GM10847 (cell line): ENCODE data around the gene MCM9.
A peak's percentile ranks its signal among the peaks of the same experiment; 100 is the strongest.

Experiments
- POLR2A ChIP-seq: IDR thresholded peaks from 2 replicates; pipeline ENCODE4 v1.6.1; 2011; ENCODE audit not compliant: insufficient read length; ENCODE audit errors: extremely low read depth

The MCM9 gene

GRCh38 chr6:118934461-118935330 is at the start of gene MCM9:
Gene MCM9 (minus strand): TSS chr6:118935159. CDS start chr6:118931723, 3,436 bp downstream.
- peak; percentile 55 for TF ChIP-seq POLR2A

DNA sequence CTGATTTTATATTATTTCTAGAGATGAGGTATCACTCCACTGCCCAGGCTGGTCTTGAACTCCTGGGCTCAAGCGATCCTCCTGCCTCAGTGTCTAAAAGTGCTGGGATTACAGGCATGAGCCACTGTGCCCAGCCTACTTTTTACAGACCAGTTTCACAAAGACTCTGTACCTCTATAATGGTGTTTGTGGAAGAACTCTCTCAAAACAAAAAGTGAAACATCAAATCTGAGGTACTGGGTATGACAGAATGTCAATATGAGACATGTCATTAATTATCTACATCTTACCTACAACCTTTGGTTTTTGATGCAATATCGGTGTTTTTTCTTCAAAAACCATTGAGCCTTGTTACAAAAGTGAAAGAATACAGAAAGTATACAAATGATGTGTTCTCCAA is 49.4 kb upstream of the MCM9 start:
- TF ChIP-seq POLR2A: no peak

GRCh38 chr6:118982575-118982911 is 47.6 kb upstream of the MCM9 start:
- TF ChIP-seq POLR2A: no peak

DNA sequence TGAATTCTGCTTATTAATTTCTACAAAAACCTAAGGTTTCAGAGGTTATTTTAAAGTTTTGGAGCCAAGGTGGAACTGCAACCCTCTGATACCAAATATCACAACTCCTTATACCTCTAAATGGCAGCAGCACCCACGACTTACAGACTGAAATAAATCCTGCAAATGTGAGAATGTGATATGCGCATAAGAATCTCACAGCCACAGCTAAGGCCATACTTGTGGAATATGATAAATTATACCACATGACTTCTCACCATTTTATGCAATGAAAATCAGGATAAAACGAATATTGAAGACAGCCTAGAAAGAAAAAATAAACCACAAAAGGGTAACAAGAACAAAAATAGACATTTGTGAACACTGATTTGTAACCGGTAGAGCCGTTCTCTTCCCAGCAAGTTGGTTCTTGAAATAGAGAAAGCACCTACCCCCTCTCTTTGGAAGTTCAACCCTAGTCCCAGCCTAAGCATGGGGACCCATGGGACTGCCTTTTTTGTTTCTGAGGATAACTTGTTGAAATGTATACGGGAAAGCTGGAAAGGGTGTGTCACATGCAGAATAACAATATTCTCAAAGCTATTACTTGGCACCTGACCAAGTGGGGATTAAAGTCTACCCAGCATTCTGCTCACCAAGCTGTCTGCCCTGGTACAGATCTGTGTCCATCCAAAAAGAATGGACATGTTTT is 47.1 kb upstream of the MCM9 start:
- TF ChIP-seq POLR2A: no peak

DNA sequence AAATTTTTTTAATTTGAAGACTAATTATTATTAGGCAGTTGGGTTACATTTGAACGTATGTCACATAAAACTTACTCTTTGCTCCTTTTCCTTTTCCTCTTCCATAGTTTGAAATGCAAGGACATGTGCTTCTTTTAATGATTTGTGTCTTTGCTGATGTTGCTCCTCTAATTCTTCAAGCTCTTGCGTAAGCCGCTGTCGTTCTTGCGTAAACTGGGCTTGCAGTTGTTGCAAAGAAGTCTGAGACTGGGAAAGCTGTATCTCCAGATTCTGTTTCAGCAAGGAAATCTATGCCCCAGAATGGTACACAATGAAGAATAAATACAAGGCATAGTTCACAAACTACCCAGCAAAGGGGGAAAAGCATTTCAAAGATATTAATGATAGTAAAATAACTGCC is 45.1 kb upstream of the MCM9 start:
- TF ChIP-seq POLR2A: no peak

GRCh38 chr6:118974790-118975189 is 39.8 kb upstream of the MCM9 start:
- TF ChIP-seq POLR2A: no peak

- TF ChIP-seq POLR2A: no peak
Measured at GRCh38 chr6:118971682-118972081, 36.7 kb upstream of the MCM9 start.

DNA sequence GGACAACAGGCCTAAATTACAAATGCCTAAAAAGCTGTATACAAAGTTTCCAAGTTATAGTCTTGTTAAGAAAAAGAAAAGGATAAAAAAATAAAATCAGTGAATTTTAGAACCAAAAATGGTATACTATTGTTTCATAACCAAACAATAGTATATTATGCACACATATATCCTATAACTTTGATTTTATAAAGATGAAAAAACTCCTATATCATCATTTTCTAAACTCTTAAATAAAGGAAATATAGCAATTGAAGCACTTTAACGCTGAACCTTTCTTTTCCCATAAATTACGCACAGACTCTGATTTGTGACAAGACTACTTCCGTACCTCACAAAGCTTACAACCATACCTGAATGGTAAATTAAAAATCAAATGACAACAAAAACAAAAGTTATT is 35.9 kb upstream of the MCM9 start:
- TF ChIP-seq POLR2A: no peak

DNA sequence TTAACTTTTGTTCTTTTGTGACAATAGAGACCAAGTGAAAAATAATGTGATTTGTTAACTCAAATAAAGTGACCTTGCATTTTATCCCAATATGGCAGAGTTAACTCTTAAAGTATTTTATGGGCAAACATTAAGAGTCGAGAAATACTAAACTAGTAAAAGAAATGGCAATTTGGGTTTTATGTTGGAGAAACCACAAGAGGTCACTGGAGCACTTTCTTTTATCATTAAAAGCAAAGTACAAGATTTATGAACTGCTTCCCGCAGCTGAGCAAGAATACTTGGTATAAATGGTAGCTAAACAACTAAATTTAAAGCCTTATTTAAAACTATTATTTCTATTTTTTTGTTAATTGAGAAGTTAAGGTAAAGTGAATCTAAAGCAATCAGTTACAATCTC is 33.5 kb upstream of the MCM9 start:
- TF ChIP-seq POLR2A: no peak

DNA sequence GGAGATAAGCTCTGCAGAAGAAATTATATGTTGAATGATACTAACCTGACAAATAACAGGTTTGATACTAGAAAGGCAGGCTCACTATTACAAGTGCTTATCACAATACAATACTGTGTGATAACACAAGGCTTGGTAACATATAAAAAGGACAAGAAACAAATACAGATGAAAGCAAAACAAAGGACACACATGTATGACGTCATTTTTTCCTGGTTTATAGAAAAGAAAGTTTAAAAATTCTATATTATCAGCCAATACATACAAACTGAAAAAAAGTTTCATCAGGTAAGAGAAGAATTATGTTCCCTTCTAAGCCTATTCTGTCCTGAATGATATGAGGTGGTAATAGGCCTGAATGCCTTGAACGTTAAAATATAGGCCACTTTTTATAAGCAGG is 32.3 kb upstream of the MCM9 start:
- TF ChIP-seq POLR2A: no peak

GRCh38 chr6:118965843-118966370 is 30.9 kb upstream of the MCM9 start:
- no peak for TF ChIP-seq POLR2A

- no peak for TF ChIP-seq POLR2A
Measured at GRCh38 chr6:118965371-118965770, 30.4 kb upstream of the MCM9 start.

- no peak for TF ChIP-seq POLR2A
Measured at GRCh38 chr6:118963003-118963402, 28.0 kb upstream of the MCM9 start.

DNA sequence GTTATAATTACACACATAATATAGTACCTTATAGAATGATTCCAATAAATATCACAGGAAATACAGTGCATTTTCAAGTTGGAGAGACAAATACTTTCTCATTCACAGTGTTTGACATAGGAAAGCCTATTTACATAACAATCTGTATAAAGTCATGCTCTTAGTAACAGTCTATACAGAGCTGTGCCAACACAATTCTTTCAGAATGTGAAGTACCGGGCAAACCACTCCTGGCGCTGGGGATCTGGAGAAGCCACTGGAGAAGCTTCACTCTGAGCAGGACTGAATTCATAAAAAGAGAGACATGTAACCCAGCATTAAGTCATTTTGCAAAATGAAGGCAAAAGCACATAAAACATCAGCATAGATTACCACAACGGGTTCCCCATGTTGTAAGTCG is 24.9 kb upstream of the MCM9 start:
- no peak for TF ChIP-seq POLR2A

GRCh38 chr6:118953391-118953790 is 18.4 kb upstream of the MCM9 start:
- TF ChIP-seq POLR2A: no peak

DNA sequence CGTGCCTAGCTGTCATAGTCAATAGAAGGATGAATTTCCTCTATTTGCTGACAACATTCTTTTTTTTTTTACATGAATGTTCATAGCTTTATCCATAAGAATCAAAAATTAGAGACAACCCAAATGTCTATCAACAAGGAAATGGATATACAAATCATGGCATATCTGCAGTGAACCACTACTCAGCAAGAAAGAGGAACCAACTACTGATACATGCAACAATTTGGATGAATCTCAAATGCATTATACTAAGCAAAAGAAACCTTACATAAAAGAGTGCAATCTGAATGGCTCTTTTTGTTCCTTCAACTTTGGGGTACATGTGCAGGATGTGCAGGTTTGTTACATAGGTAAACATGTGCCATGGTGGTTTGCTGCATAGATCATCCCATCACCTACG is 17.7 kb upstream of the MCM9 start:
- TF ChIP-seq POLR2A: no peak
